Endothelial cell of umbilical vein (primary cell): ENCODE results near the gene GPR158.

Source experiments
- CTCF ChIP-seq, 2 donors: IDR thresholded peaks; 1 replicate in 1 of 2; 2 replicates in 1 of 2; pipeline ENCODE4 v1.5.1; 2011; ENCODE audit warnings: low read length in 2 of 2, mild to moderate bottlenecking in 2 of 2, moderate library complexity in 2 of 2, control low read depth in 1 of 2, inconsistent platforms in 1 of 2, low read depth in 1 of 2; ENCODE audit not compliant: insufficient read depth in 1 of 2; ENCODE audit errors: extremely low read depth in 1 of 2
- EZH2 ChIP-seq: IDR thresholded peaks from 2 replicates; pipeline ENCODE4 v1.6.1; 2012; ENCODE audit warnings: borderline replicate concordance, low read depth, mild to moderate bottlenecking, moderate library complexity, low read length, inconsistent platforms; ENCODE audit not compliant: severe bottlenecking
- FOS ChIP-seq: IDR thresholded peaks from 2 replicates; pipeline ENCODE4 v1.6.1; 2011; ENCODE audit warnings: mild to moderate bottlenecking, low read length, moderate library complexity, borderline replicate concordance; ENCODE audit not compliant: insufficient read depth
- GATA2 ChIP-seq: IDR thresholded peaks from 2 replicates; pipeline ENCODE4 v1.7.0; 2011; ENCODE audit warnings: low read depth, mild to moderate bottlenecking, moderate library complexity, mixed read lengths, low read length; ENCODE audit not compliant: insufficient read length, insufficient read depth
- JUN ChIP-seq: IDR thresholded peaks from 2 replicates; pipeline ENCODE4 v1.6.1; 2011; ENCODE audit warnings: borderline replicate concordance, low read depth; ENCODE audit not compliant: insufficient read length, insufficient read depth
- MAX ChIP-seq: IDR thresholded peaks from 2 replicates; pipeline ENCODE4 v1.6.1; 2011; ENCODE audit not compliant: insufficient read depth, insufficient read length
- MYC ChIP-seq: IDR thresholded peaks from one replicate; pipeline ENCODE4 v1.6.1; 2011; ENCODE audit warnings: mild to moderate bottlenecking, low read depth, low read length
- POLR2A ChIP-seq: IDR thresholded peaks from 2 replicates; pipeline ENCODE4 v1.6.1; 2012; ENCODE audit warnings: low read depth, mild to moderate bottlenecking, control low read depth, low read length
- POLR2AphosphoS5 ChIP-seq: IDR thresholded peaks from 2 replicates; pipeline ENCODE4 v1.6.1; 2012; ENCODE audit warnings: low read depth, mild to moderate bottlenecking, control low read depth, low read length, moderate library complexity; ENCODE audit not compliant: insufficient read depth

- TF ChIP-seq CTCF (IDR thresholded peaks at IDR 0.05; ENCODE audit: extremely low read depth in 1 of 2, insufficient read depth in 1 of 2, low read depth in 1 of 2, low read length in 2 of 2) (no peak), POLR2A (no peak), EZH2 (no peak), POLR2AphosphoS5 (no peak), MAX (no peak), JUN (no peak), GATA2 (no peak), MYC (no peak), FOS (no peak)
These were observed 111.0 kb downstream of the GPR158 start for GRCh38 chr10:25285809-25286208.
